Left ventricle myocardium inferior (tissue), 1 donor: ENCODE measurements around the gene MGAT1. TPM values are rescaled to one million over a fixed set of nuclear protein-coding genes. Genes with fewer than 3 reads are reported as not detected.

ENCODE experiments used
- DNase-seq: peaks from one replicate; pipeline ENCODE4 v3.0.0-alpha.2; 2020
- H3K27ac ChIP-seq: fragments of 200-600 bp; replicated peaks from 2 replicates; pipeline ENCODE4 v1.8.0; 2021
- H3K27me3 ChIP-seq: fragments of 200-600 bp; 2 replicates; pipeline ENCODE4 v1.8.0; 2021; ENCODE audit warnings: low read depth
- H3K36me3 ChIP-seq: fragments of 200-600 bp; 2 replicates; pipeline ENCODE4 v1.8.0; 2021
- H3K4me1 ChIP-seq: fragments of 200-600 bp; 2 replicates; pipeline ENCODE4 v1.8.0; 2021
- H3K4me3 ChIP-seq: fragments of 200-600 bp; 2 replicates; pipeline ENCODE4 v1.8.0; 2021; ENCODE audit warnings: mild to moderate bottlenecking, moderate library complexity
- H3K9me3 ChIP-seq: fragments of 200-600 bp; replicated peaks from 2 replicates; pipeline ENCODE4 v1.8.0; 2021
- CTCF ChIP-seq: fragments of 200-600 bp; IDR thresholded peaks from 2 replicates; pipeline ENCODE4 v1.8.0; 2021; ENCODE audit warnings: antibody characterized with exemption, mild to moderate bottlenecking, borderline replicate concordance
- intact Hi-C: fragments of 100-400 bp; cut with micrococcal nuclease; formaldehyde crosslinking; loops from one replicate; pipeline ENCODE4 v1.11.0; 2022
- total RNA-seq: library from RNA; stranded (reverse); fragmentation: NEBNext Ultra II Directional; extraction: Animal tissue kit (Norgen Biotek cat#: 25700); gene quantifications from one replicate; pipeline ENCODE4 v1.2.1, GENCODE V29; 2021
- donor health status: DM: no; HTN: yes; CAD: no; lungs with severe emphysema.

Gene MGAT1
- total RNA-seq, 1 donor from 2014 or later = 60.4 TPM

GRCh38 chr5:180804129-180804618, 1.6 kb upstream of the MGAT1 start:
- intact Hi-C loops = no loop called here
- Histone ChIP-seq H3K9me3 (no peaks in the 10 kb centered on the region), H3K27me3 (no peaks in the 10 kb centered on the region), H3K27ac (peak overlapping the region; percentile 100), H3K4me3 (peak overlapping the region; percentile 98), H3K4me1 (peaks cover 96% of the 10 kb centered on the region), H3K36me3 (peaks cover 12% of the 10 kb centered on the region)
- no peak for TF ChIP-seq CTCF
- DNase-seq = no peak

DNA sequence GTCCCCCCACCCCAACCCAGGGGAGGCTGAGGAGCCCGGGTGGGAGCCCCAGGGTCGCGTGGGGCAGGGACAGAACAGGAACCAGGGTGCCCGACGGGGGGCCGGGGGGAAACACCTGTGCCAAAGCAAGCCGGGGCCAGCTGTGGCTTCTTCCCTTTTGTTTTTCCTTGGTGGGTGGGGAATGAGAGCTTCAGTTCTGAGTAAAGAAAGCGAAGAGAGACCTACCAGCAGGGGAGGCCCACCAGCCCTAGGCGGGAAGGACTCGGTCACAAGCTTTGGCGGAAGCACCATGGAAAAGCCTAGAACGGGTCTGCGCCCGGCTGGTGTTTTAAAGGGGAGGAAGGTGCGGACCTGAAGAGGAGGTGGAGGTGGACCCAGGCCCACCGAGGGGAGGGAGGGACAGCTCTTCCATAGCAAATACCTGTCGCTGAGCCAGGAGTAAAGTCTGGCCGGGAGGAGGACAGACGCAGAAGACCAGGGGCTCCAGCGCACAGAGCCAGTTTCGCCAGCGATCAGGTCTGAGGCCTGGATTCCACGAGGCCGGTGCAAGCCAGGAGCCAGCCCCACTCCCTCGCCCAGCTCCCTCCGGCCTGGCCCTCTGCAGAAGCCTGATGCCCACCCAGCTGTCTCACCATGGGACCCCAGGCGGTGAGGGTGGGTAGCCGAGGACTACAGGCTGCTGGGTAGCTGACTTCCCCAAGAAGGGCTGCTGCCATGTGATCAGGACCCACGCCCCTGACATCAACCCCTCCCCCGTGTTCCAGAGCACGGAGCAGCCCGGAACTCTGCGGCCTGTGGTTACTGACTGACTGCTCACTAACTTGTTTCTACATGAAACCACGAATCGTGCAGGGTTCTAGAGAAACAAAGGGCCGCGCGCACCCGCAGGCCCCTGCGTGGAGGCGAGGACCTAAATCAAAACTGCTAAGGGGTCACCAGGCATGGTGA, 849 bp upstream of the MGAT1 start:
- peak; percentile 73 for DNase-seq
- Histone ChIP-seq H3K4me1 (peaks cover 96% of the 10 kb centered on the region), H3K4me3 (peak overlapping the region; percentile 98), H3K27ac (peak overlapping the region; percentile 100), H3K27me3 (no peaks in the 10 kb centered on the region), H3K9me3 (no peaks in the 10 kb centered on the region), H3K36me3 (peaks cover 12% of the 10 kb centered on the region)
- peak; percentile 34 for TF ChIP-seq CTCF
- intact Hi-C loops = no loop called here

GRCh38 chr5:180801596-180802324, 846 bp downstream of the MGAT1 start:
- peaks cover 96% of the 10 kb centered on the region for H3K4me1 ChIP-seq
- TF ChIP-seq CTCF = no peak

DNA sequence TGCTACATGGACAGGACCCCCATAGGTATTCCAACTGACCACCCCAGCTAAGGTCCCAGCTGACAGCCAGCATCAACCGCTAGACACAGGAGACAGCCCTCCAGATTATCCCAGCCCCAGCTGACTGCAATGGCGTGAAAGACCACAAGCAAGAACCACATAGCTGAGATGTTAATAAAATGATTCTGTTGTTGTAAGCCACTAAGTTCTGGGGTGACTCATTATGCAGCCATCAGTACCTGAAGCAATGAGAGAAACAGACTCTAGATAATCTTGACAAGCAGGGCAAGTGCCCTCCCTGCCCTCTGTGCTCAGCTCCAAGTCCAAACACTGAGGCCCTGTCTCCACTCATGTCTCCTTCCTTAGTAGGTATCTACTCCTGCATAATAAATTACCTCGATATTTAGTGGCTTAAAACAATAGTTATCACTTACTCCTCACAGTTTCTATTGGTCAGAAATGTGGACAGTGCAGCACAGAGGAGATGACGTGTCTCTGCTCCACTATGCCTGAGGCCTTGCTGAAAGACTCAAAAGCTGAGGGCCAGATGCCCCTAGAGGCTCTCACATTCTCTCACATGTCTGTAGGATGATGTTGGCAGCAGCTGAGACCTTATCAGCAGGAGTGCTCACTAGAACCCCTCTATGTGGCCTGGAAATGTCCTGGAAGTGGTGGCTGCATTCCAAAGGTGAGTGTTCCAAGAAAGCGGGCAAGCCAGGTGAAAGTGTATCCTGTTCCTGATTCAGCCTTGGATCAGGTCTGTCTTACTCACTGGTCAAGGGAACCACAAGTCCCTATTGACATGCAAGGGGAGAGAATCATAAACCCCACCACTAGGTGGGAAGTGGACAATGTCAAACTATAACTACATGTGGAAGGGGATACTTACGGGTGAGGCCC, 2.5 kb downstream of the MGAT1 start:
- peak overlapping the region; percentile 98 for H3K4me3 ChIP-seq
- H3K27ac ChIP-seq = peak overlapping the region; percentile 100
- H3K4me1 ChIP-seq = peaks cover 94% of the 10 kb centered on the region
- H3K9me3 ChIP-seq = no peaks in the 10 kb centered on the region
- peaks cover 3% of the 10 kb centered on the region for H3K36me3 ChIP-seq
- no peaks in the 10 kb centered on the region for H3K27me3 ChIP-seq
- no peak for DNase-seq
- intact Hi-C loops = no loop called here
- TF ChIP-seq CTCF = no peak

More at GRCh38 chr5:180801596-180802324, 846 bp downstream of the MGAT1 start:
- Histone ChIP-seq H3K27ac (peak overlapping the region; percentile 100), H3K27me3 (no peaks in the 10 kb centered on the region), H3K4me3 (peak overlapping the region; percentile 98), H3K36me3 (peaks cover 2% of the 10 kb centered on the region), H3K9me3 (no peaks in the 10 kb centered on the region)
- intact Hi-C loops = no loop called here
- DNase-seq = no peak

DNA sequence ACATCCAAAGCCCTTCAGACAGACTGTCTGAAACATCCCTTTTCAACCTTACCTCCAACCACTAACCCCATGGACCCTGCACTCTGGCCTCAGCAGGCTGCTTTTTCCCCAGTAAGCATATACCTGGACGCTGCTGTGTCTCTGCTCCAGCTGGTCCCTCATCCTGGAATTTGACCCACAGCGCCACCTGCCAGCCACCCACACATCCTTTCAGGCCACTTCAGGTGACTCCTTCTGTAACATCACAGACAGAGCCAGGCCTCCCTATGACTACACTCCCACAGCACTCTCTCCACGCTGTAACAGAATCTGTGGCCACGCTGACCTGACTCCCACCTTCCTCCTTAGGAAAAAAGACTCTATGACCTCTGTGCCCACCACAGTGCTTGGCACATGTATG, 3.4 kb downstream of the MGAT1 start:
- Histone ChIP-seq H3K27ac (peak overlapping the region; percentile 100), H3K4me1 (peaks cover 94% of the 10 kb centered on the region), H3K4me3 (peak overlapping the region; percentile 98), H3K36me3 (peaks cover 5% of the 10 kb centered on the region), H3K27me3 (no peaks in the 10 kb centered on the region), H3K9me3 (no peaks in the 10 kb centered on the region)
- TF ChIP-seq CTCF = peak; percentile 22
- DNase-seq = no peak
- intact Hi-C loops = no loop called here
